Activated B cell treated with CpG ODN at 0.5 μM for 24 hours (primary cell): Measurements from ENCODE around the gene GPHN. TPM values are rescaled to one million over a fixed set of nuclear protein-coding genes. Genes with fewer than 3 reads are reported as not detected.

ENCODE experiments used
- ATAC-seq: fragments of 200-7000 bp; cut with Tn5 transposase; one replicate; pipeline ENCODE4 v1.10.0; 2021; ENCODE audit warnings: low read depth, mild to moderate bottlenecking, moderate library complexity
- CTCF ChIA-PET: fragments of 350-600 bp; sonication (Branson Sonifier 250); formaldehyde crosslinking; loops from one replicate; lab custom pipeline; 2021; ENCODE audit warnings: antibody characterized with exemption; lab: Charles Lee
- POLR2A ChIA-PET: fragments of 350-600 bp; sonication (Branson Sonifier 250); formaldehyde crosslinking; loops from one replicate; lab custom pipeline; 2021; ENCODE audit warnings: antibody characterized with exemption; lab: Charles Lee
- DNase-seq: peaks from one replicate; pipeline ENCODE4 v3.0.0; 2022
- H3K27ac Mint-ChIP-seq: one replicate; pipeline ENCODE4 v1.8.0; 2020; ENCODE audit warnings: mixed read lengths
- H3K27me3 Mint-ChIP-seq: one replicate; pipeline ENCODE4 v1.8.0; 2021; ENCODE audit warnings: mixed read lengths
- H3K36me3 Mint-ChIP-seq: one replicate; pipeline ENCODE4 v1.8.0; 2021; ENCODE audit warnings: low read depth, mixed read lengths
- H3K4me1 Mint-ChIP-seq: one replicate; pipeline ENCODE4 v1.8.0; 2021; ENCODE audit warnings: mixed read lengths
- H3K4me3 Mint-ChIP-seq: one replicate; pipeline ENCODE4 v1.8.0; 2020; ENCODE audit warnings: mild to moderate bottlenecking, mixed read lengths
- H3K9me3 Mint-ChIP-seq: one replicate; pipeline ENCODE4 v1.8.0; 2020; ENCODE audit warnings: mixed read lengths
- CTCF ChIP-seq: fragments of 200-600 bp; IDR thresholded peaks from one replicate; pipeline ENCODE4 v1.8.0; 2022; ENCODE audit warnings: antibody characterized with exemption, mild to moderate bottlenecking
- intact Hi-C: fragments of 100-400 bp; cut with micrococcal nuclease; formaldehyde crosslinking; loops from one replicate; pipeline ENCODE4 v1.15.1; 2024
- total RNA-seq: library from RNA; stranded (reverse); gene quantifications from 2 replicates; pipeline ENCODE4 v1.2.3, GENCODE V29; 2022

Gene GPHN
- total RNA-seq, 1 donor from 2014 or later = 36.9 TPM

- ChIA-PET CTCF (no interaction called here), POLR2A (no interaction called here)
- no peak overlapping the region for H3K27ac Mint-ChIP-seq
- ATAC-seq (no peak), DNase-seq (no peak)
- no peak for TF ChIP-seq CTCF
- H3K4me3 Mint-ChIP-seq = no peak overlapping the region
- H3K4me1 Mint-ChIP-seq = no peaks in the 10 kb centered on the region
- H3K27me3 Mint-ChIP-seq = no peaks in the 10 kb centered on the region
- intact Hi-C loops = loop anchor here (1.0 kb wide), 1 partner anchor 167 kb away; no protein-coding TSS in a partner anchor
- peaks cover 30% of the 10 kb centered on the region for H3K9me3 Mint-ChIP-seq
- H3K36me3 Mint-ChIP-seq = peaks cover 2% of the 10 kb centered on the region
Measured at GRCh38 chr14:66662374-66662773, 154.4 kb downstream of the GPHN start.

- CTCF ChIA-PET = no interaction called here
Measured at GRCh38 chr14:66677780-66678179, 169.8 kb downstream of the GPHN start.

GRCh38 chr14:66680216-66680615 lies 172.3 kb downstream of the GPHN start:
- POLR2A ChIA-PET = no interaction called here
- DNase-seq (no peak), ATAC-seq (no peak)
- no peak for TF ChIP-seq CTCF
- CTCF ChIA-PET = no interaction called here
- peaks cover 26% of the 10 kb centered on the region for H3K36me3 Mint-ChIP-seq
- H3K9me3 Mint-ChIP-seq = peaks cover 24% of the 10 kb centered on the region
- no peaks in the 10 kb centered on the region for H3K27me3 Mint-ChIP-seq
- no peak overlapping the region for H3K4me3 Mint-ChIP-seq
- no peak overlapping the region for H3K27ac Mint-ChIP-seq
- H3K4me1 Mint-ChIP-seq = no peaks in the 10 kb centered on the region
- intact Hi-C loops = no loop called here

More at GRCh38 chr14:66677780-66678179, 169.8 kb downstream of the GPHN start:
- H3K27ac Mint-ChIP-seq = no peak overlapping the region
- peaks cover 30% of the 10 kb centered on the region for H3K9me3 Mint-ChIP-seq
- intact Hi-C loops = no loop called here
- DNase-seq (no peak), ATAC-seq (no peak)
- H3K27me3 Mint-ChIP-seq = no peaks in the 10 kb centered on the region
- no peak for TF ChIP-seq CTCF
- no peaks in the 10 kb centered on the region for H3K4me1 Mint-ChIP-seq
- H3K4me3 Mint-ChIP-seq = no peak overlapping the region
- POLR2A ChIA-PET = no interaction called here
- peaks cover 21% of the 10 kb centered on the region for H3K36me3 Mint-ChIP-seq

- TF ChIP-seq CTCF = no peak
Measured at GRCh38 chr14:66696326-66696725, 188.4 kb downstream of the GPHN start.

GRCh38 chr14:66698503-66698902 lies 190.6 kb downstream of the GPHN start:
- intact Hi-C loops = no loop called here
- peaks cover 4% of the 10 kb centered on the region for H3K9me3 Mint-ChIP-seq
- no peaks in the 10 kb centered on the region for H3K36me3 Mint-ChIP-seq
- H3K27ac Mint-ChIP-seq = no peak overlapping the region
- POLR2A ChIA-PET = no interaction called here
- TF ChIP-seq CTCF = no peak
- H3K4me3 Mint-ChIP-seq = no peak overlapping the region
- no peaks in the 10 kb centered on the region for H3K4me1 Mint-ChIP-seq
- ATAC-seq (no peak), DNase-seq (no peak)
- CTCF ChIA-PET = no interaction called here
- H3K27me3 Mint-ChIP-seq = no peaks in the 10 kb centered on the region

More at GRCh38 chr14:66696326-66696725, 188.4 kb downstream of the GPHN start:
- POLR2A ChIA-PET = no interaction called here
- Mint-ChIP-seq H3K36me3 (no peaks in the 10 kb centered on the region), H3K4me1 (no peaks in the 10 kb centered on the region), H3K4me3 (no peak overlapping the region), H3K27me3 (no peaks in the 10 kb centered on the region), H3K27ac (no peak overlapping the region), H3K9me3 (peaks cover 2% of the 10 kb centered on the region)
- intact Hi-C loops = no loop called here
- DNase-seq (no peak), ATAC-seq (no peak)
- CTCF ChIA-PET = no interaction called here
